Activated gamma-delta T cell (primary cell): Measurements from ENCODE around the gene FBLN5.

Experiments used
- DNase-seq: peaks from one replicate; lab custom pipeline; 2025; lab: John Stamatoyannopoulos, UW

The FBLN5 gene

GRCh38 chr14:91945751-91946621, 1.5 kb downstream of the FBLN5 start:
- DNase-seq = no peak

- no peak for DNase-seq
Observed at GRCh38 chr14:91942946-91943345, 4.5 kb downstream of the FBLN5 start.

GRCh38 chr14:91942128-91942527, 5.4 kb downstream of the FBLN5 start:
- no peak for DNase-seq

- no peak for DNase-seq
Observed at GRCh38 chr14:91940209-91940608, 7.3 kb downstream of the FBLN5 start.

GRCh38 chr14:91935586-91935985, 11.9 kb downstream of the FBLN5 start:
- DNase-seq = no peak

- DNase-seq = no peak
Observed at GRCh38 chr14:91934554-91935285, 12.8 kb downstream of the FBLN5 start.

GRCh38 chr14:91931478-91932088, 15.9 kb downstream of the FBLN5 start:
- DNase-seq = no peak

- DNase-seq = no peak
Observed at GRCh38 chr14:91929700-91930099, 17.8 kb downstream of the FBLN5 start.

- no peak for DNase-seq
Observed at GRCh38 chr14:91927800-91928199, 19.7 kb downstream of the FBLN5 start.

GRCh38 chr14:91927191-91927590, 20.3 kb downstream of the FBLN5 start:
- no peak for DNase-seq

GRCh38 chr14:91926131-91926890, 21.2 kb downstream of the FBLN5 start:
- no peak for DNase-seq

GRCh38 chr14:91925727-91926121, 21.8 kb downstream of the FBLN5 start:
- DNase-seq = no peak

GRCh38 chr14:91925001-91925726, 22.3 kb downstream of the FBLN5 start:
- no peak for DNase-seq

GRCh38 chr14:91920526-91920925, 27.0 kb downstream of the FBLN5 start:
- no peak for DNase-seq

- DNase-seq = no peak
Observed at GRCh38 chr14:91919814-91920213, 27.7 kb downstream of the FBLN5 start.

GRCh38 chr14:91918186-91918883, 29.2 kb downstream of the FBLN5 start:
- DNase-seq = no peak

GRCh38 chr14:91912035-91912434, 35.5 kb downstream of the FBLN5 start:
- DNase-seq = no peak

- DNase-seq = no peak
Observed at GRCh38 chr14:91911474-91912032, 35.9 kb downstream of the FBLN5 start.

- no peak for DNase-seq
Observed at GRCh38 chr14:91910196-91910595, 37.3 kb downstream of the FBLN5 start.

- no peak for DNase-seq
Observed at GRCh38 chr14:91906374-91906773, 41.1 kb downstream of the FBLN5 start.
